ENCODE results near the gene NR1H2.

NR1H2 gene

DNA sequence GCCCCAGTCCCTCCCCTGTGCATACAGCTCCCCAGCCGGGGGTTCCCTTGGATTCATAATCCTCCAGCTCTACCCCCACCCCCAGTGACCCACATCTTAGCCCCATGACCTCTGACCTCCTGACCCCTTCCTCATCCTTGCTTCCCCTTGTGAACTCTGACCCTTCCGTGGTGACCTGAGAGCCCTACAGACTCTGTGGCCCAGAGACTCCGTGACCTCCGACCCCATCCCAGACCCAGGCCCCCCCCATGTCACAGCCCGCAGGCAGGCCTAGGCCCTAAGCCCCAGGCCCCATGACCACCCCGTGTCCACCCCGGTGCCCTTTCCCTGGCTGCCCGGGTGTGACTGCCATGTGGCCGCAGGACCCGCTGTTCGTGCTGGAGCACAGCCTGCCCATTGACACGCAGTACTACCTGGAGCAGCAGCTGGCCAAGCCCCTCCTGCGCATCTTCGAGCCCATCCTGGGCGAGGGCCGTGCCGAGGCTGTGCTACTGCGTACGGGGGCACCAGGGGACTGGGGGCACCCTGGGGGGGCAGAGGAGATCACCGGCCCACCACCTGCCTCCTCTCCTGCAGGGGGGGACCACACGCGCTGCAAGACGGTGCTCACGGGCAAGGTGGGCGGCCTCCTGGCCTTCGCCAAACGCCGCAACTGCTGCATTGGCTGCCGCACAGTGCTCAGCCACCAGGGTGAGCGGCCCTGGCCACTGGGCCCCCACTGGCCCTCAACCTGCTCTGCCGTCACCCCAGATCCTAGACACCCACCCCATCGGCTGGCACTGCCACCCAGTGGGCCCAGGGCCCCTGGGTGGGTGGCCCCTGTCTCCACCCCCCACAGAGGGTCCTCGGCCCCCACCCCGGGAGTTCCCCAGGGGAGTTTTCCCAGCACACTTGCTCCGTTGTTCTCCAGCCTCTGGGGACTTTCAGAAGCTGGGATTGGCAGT is 40.0 kb downstream of the NR1H2 start:
- TF ChIP-seq, protein P1, sequence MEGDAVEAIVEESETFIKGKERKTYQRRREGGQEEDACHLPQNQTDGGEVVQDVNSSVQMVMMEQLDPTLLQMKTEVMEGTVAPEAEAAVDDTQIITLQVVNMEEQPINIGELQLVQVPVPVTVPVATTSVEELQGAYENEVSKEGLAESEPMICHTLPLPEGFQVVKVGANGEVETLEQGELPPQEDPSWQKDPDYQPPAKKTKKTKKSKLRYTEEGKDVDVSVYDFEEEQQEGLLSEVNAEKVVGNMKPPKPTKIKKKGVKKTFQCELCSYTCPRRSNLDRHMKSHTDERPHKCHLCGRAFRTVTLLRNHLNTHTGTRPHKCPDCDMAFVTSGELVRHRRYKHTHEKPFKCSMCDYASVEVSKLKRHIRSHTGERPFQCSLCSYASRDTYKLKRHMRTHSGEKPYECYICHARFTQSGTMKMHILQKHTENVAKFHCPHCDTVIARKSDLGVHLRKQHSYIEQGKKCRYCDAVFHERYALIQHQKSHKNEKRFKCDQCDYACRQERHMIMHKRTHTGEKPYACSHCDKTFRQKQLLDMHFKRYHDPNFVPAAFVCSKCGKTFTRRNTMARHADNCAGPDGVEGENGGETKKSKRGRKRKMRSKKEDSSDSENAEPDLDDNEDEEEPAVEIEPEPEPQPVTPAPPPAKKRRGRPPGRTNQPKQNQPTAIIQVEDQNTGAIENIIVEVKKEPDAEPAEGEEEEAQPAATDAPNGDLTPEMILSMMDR (IDR thresholded peaks at IDR 0.05; ENCODE audit: low read length, missing control alignments), result no peak

DNA sequence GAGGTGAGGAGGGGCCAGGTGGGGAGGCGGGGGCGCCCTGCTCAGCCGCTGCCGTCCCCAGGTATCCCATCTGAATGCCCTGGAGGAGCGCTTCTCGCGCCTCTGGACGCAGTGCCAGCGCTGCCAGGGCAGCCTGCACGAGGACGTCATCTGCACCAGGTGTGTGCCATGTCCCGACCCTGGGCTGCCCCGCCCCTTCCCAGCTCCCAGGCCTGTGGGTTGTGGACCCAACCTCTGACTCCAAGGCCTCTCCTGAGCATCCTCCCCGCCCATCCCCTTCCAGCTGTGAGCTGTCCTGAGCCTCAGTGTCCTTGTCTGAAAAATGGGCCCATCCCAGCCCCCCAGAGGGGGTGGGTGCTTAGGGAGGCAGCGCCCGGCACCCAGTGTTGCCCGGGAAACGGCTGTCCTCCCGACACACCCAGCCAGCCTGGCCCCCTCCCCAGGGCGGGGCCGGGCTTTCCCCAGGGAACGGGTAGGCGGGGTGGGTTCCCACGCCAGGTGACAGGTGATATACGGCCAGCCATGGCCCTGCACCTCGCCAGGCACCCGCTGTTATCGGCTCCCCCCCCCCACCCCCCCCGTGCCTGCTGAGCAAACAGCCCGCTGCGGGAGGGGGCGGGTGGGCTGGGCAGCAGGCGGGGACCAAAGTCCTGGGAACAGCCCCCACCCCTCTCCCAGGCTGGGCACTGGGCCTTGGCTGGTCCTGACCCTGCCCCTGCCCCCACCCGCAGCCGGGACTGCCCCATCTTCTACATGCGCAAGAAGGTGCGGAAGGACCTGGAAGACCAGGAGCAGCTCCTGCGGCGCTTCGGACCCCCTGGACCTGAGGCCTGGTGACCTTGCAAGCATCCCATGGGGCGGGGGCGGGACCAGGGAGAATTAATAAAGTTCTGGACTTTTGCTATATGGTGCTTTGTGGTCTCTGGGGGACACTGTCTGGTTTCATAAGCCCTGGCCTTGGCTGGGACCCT is 41.1 kb downstream of the NR1H2 start:
- H3K4me3 ChIP-seq (replicated peaks; ENCODE audit: low read depth, low read length), result no peak overlapping the region
- TF ChIP-seq, protein P1 (IDR thresholded peaks at IDR 0.05; ENCODE audit: low read length, missing control alignments), result no peak
- DNase-seq (ENCODE audit: low read depth), result no peak

More for the DNA sequence above, 40.0 kb downstream of the NR1H2 start:
- no peak overlapping the region for H3K4me3 ChIP-seq (replicated peaks; ENCODE audit: low read depth, low read length)
- no peak for DNase-seq (ENCODE audit: low read depth)

DNA sequence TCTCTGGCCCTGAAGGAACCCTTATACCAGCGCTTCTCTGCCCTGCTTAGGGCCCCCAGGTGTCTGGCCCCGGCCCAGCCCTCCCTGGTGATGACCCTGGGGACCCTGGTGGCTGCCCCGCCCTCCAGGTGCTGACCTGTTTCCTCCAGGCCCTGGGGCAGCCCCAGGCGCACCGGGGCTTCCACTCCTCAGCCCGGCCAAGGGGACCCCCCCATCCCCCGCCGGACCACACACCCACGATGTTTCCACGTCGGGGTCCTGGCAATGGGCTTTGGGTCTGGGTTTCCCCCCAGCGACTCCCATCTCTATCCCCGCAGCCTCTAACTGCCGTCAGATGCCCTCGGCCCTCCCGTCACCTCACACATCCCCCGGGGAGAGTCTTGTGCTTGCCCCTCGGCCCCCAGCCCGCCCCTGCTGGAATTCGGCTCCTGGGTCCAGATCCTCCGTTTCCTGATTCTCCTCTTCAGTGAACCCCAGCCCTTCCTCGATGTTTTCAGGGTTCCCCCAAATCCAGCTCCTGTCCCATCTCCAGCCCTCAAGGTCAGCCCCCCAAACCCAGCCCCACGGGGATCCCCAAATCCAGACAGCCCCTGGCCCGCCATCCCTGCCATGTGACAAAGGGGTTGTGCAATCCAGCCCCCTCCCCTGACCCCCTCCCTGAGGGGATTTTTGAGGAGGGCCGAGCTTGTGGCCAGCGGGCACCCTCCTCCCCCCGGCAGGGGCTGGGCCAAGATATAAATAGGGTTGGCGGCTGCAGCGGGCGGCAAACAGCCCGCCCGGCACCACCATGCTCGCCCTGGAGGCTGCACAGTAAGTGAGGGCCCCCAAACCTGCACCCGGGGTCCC is 42.1 kb downstream of the NR1H2 start, which contains the start of gene SPIB:
Gene SPIB (plus strand): TSS at position 763 of the 846 bp plus-strand sequence. CDS start 25 bp downstream, at position 788.
- H3K4me3 ChIP-seq (replicated peaks; ENCODE audit: low read depth, low read length), result no peak within 1 kb of the TSS
- DNase-seq (ENCODE audit: low read depth), result no peak
- TF ChIP-seq, protein P1 (IDR thresholded peaks at IDR 0.05; ENCODE audit: low read length, missing control alignments), result no peak

DNA sequence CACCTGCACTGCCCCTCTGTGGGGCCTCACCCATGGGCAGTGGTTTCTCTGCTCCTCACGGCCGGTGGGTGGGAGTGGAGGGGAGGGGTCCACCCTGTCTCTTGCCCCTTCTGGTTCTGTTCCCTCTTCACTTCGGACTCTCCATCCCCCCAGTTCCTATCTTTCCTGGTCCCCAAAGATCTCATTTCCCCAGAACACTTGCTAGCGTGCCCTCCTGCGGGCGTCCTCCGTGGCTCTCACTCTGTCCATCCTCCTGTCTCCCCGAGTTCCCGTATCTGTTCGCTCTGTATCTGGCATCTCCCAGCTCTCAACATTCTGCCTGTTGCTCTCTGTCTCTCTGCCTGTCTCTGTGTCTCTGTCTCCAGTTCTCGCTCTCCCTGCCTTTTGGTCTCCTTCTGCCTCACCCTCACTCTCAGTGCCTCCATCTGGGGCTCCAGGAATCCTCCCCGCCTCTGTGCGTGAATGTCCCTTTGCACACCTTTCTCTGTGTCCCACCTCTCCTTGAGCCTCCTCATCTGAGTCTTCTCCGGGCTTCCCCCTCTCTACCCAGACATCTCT is 42.8 kb downstream of the NR1H2 start:
- no peak overlapping the region for H3K4me3 ChIP-seq (replicated peaks; ENCODE audit: low read depth, low read length)

DNA sequence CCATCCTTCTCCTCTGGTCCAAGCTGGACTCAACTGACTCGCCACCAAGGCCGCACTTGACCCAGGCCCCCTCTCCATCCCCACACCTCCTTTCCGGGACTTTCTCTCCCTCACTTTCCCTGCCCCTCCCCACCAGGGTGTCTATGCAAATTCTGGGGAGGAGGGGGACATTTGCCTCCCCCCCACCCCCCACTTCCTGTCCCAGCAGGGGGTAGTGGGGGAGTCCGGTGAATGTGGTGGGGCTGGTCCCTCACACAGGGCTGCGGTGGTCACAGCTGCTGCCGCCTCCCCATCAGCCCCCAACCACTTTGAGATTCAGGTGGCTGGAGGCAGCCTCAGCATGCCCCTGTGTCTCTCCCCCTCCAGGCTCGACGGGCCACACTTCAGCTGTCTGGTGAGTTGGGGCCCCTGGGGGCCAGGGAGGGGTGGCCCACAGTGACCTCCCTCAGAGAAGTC is 43.4 kb downstream of the NR1H2 start:
- TF ChIP-seq, protein P1 (IDR thresholded peaks at IDR 0.05; ENCODE audit: low read length, missing control alignments), result no peak
- H3K4me3 ChIP-seq (replicated peaks; ENCODE audit: low read depth, low read length), result no peak overlapping the region
- DNase-seq (ENCODE audit: low read depth), result no peak

More for the DNA sequence above, 42.8 kb downstream of the NR1H2 start:
- TF ChIP-seq, protein P1 (IDR thresholded peaks at IDR 0.05; ENCODE audit: low read length, missing control alignments), result no peak
- DNase-seq (ENCODE audit: low read depth), result no peak

Data from fibroblast of pulmonary artery (primary cell).